Activated naive CD4-positive, alpha-beta T cell treated with anti-CD3 and anti-CD28 coated beads, Interleukin-2, amount 50 U/mL, for 24 hours (primary cell): ENCODE data around the gene PRKRA.

ENCODE experiments used
- H3K27ac Mint-ChIP-seq: one replicate; pipeline ENCODE4 v1.8.0; 2021; ENCODE audit warnings: mild to moderate bottlenecking, mixed read lengths
- H3K27me3 Mint-ChIP-seq: one replicate; pipeline ENCODE4 v1.8.0; 2021; ENCODE audit warnings: mixed read lengths
- H3K36me3 Mint-ChIP-seq: one replicate; pipeline ENCODE4 v1.8.0; 2021; ENCODE audit warnings: mixed read lengths
- H3K4me1 Mint-ChIP-seq: one replicate; pipeline ENCODE4 v1.8.0; 2021; ENCODE audit warnings: mixed read lengths
- H3K4me3 Mint-ChIP-seq: one replicate; pipeline ENCODE4 v1.8.0; 2021; ENCODE audit warnings: mild to moderate bottlenecking, mixed read lengths
- H3K9me3 Mint-ChIP-seq: one replicate; pipeline ENCODE4 v1.8.0; 2021; ENCODE audit warnings: mixed read lengths

PRKRA gene

DNA sequence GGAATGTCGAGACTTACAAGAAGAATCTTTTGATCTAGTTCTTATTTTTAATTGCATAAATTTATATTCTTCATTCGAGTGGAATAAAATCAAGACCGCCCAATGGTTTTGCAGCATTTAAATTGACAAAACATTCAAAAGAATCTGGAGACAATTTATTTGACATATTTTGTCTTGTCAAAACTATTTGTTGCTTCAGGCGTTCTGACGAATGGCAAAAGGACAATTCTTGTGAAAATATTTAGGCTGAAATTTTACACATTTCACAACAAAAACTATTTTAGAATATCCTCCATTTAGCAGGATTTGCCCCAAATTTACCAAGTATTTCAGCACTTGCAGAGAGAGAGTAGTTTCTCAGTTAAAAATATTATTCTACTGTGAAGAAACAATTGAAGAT, 41.7 kb downstream of the PRKRA start:
- H3K27me3 Mint-ChIP-seq: peaks cover 2% of the 10 kb centered on the region
- H3K4me3 Mint-ChIP-seq: no peak overlapping the region
- no peaks in the 10 kb centered on the region for H3K36me3 Mint-ChIP-seq
- no peaks in the 10 kb centered on the region for H3K9me3 Mint-ChIP-seq
- peaks cover 8% of the 10 kb centered on the region for H3K4me1 Mint-ChIP-seq
- no peak overlapping the region for H3K27ac Mint-ChIP-seq

DNA sequence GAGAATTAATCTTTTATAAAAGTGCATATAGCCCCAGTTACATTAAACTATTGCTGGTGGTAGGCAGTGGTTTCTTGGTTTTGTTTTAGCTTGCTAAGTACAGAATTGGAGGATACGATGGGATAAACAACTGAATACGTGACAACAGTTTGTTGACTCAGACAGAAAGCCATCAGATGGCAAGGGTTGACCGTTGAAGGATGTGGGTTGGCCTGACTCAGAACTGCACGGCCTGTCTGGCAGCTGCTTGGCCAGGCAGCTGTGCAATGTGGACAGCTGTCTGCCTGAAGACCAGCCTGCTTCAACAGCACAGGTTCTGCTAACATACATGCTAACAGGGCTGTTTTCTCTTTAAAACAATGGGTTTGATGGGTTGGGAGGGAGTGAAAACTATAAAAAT, 46.6 kb downstream of the PRKRA start:
- Mint-ChIP-seq H3K4me3 (no peak overlapping the region), H3K9me3 (no peaks in the 10 kb centered on the region), H3K27ac (no peak overlapping the region), H3K27me3 (peaks cover 3% of the 10 kb centered on the region), H3K4me1 (no peaks in the 10 kb centered on the region), H3K36me3 (no peaks in the 10 kb centered on the region)

DNA sequence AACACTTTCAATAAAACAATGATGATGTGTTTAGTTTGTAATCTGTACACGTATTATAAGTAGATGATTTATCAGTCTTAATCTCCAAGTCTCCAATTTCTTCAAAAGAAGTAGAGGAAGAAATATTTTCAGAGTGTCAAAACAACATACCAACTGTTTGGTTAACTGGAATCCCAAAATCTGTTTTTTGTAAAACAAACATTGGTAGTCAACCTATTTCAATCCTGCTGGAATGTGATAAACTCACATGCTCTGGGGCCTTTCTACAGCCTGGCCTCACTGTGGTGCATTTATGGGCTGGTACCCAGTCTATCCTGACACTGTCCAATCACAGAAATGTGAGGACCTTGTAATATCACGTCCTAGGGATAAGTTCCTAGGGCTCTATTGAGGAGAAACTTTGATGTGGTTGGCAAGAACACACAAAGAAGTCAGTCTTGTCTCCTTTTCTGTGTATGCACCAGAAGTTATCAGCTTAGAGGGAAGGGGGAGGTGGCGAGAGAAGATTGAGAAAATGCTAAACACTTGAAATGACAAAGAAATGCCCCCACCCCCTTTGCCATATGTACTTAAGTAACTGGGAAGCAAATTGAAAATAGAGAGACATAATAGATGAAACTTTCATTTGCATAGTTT, 47.2 kb downstream of the PRKRA start:
- no peak overlapping the region for H3K4me3 Mint-ChIP-seq
- H3K4me1 Mint-ChIP-seq: no peaks in the 10 kb centered on the region
- H3K27ac Mint-ChIP-seq: no peak overlapping the region

DNA sequence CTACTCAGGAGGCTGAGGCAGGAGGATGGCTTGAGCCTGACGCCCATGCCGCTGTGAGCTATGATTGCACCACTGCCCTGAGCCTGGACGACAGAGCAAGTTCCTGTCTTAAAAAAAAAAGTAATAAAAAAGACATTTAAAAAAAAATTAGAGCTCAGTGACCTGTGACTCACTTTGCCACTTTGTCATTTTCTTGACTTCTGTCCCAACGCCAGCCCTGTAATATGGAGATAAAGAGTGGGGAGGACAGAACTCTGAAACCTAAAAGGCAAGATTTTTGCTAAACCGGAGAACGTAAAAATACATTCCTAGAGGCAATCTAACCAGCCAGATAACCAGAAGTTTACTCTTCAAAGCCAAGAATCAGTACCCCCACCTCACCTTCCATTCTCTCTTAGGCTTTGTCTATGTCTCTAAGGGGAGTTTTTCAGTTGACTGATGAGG, 49.0 kb downstream of the PRKRA start:
- H3K36me3 Mint-ChIP-seq: no peaks in the 10 kb centered on the region
- H3K9me3 Mint-ChIP-seq: no peaks in the 10 kb centered on the region
- H3K27ac Mint-ChIP-seq: no peak overlapping the region
- no peaks in the 10 kb centered on the region for H3K4me1 Mint-ChIP-seq
- no peak overlapping the region for H3K4me3 Mint-ChIP-seq
- H3K27me3 Mint-ChIP-seq: peaks cover 3% of the 10 kb centered on the region

More for the DNA sequence above, 47.2 kb downstream of the PRKRA start:
- H3K36me3 Mint-ChIP-seq: no peaks in the 10 kb centered on the region
- H3K9me3 Mint-ChIP-seq: no peaks in the 10 kb centered on the region
- H3K27me3 Mint-ChIP-seq: peaks cover 3% of the 10 kb centered on the region

DNA sequence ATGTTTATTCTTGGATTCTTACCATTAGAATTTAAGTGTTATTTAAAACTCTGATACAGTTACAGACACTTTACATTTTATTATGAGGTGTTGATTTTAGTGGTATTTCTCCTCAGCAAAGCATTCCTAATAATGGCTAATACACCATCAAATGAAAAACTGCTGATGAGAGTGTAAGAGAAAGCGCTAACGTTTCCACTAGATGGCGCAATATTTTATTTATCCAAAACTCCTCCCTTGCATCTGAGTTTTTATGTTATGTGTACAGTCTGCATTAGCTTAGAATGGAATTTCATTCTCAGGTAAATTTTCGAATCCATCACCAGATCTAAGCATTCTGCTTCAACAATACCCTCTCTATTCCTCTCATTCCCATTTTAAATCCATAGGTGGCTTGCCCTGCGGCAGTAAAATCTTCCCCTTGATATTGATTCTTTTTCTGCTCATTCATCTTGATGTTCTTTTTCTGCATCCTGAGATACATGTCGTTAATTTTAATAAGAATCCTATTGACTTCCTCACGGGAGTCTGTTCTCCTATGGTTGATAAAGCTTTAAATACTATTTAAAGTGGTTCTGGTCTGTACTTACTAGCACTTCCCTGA, 53.9 kb downstream of the PRKRA start:
- no peak overlapping the region for H3K27ac Mint-ChIP-seq
- H3K4me3 Mint-ChIP-seq: no peak overlapping the region
- no peaks in the 10 kb centered on the region for H3K9me3 Mint-ChIP-seq
- no peaks in the 10 kb centered on the region for H3K36me3 Mint-ChIP-seq
- H3K27me3 Mint-ChIP-seq: peaks cover 2% of the 10 kb centered on the region
- no peaks in the 10 kb centered on the region for H3K4me1 Mint-ChIP-seq

DNA sequence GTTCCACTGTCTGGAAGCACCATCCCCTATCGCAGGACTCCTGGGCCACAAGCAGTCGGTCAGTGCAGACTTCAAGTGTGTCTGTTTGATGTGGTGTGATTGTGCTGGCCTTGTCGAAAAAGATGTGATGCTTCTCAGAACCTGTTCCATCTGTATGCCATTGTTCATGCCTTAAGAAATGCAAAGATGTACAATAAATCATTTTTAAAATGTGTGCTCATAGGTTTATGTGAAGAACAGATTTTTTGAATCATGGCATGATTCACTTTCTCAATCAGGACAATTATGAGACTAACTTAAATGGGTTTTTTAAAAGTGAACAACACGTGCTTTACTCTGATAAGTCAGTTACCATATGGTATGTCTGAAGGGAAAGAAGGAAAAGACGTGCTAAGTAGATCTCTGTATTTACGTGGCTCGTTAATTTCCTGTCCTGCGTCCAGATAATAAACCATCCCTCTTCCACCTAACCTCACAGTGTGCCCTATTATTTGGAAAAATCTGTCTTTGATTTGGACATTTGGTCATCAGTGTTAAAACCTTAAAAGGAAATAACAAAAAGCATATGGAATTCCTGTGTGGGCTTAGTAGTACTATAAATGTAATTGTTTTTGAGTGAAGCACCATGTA, 54.9 kb downstream of the PRKRA start:
- Mint-ChIP-seq H3K4me3 (no peak overlapping the region), H3K9me3 (no peaks in the 10 kb centered on the region), H3K36me3 (no peaks in the 10 kb centered on the region), H3K27ac (no peak overlapping the region), H3K27me3 (no peaks in the 10 kb centered on the region), H3K4me1 (no peaks in the 10 kb centered on the region)

DNA sequence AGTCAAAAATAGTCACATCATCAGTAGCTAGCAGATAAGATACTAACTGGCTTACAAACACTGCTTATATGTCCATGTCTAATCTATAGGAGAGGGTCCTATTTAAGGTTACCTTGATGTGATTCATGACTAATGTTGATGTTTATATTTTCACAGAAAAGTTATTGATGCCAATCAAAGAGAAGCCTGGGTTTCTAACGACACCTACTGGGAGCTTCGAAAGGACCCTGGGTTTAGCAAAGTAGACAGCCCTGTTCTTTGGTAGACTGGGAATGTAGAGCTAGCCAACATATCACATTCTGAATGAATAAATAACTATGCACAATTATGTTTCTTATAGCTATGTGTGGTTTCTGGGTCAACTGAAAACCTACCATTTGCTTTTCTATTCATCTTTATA, 55.7 kb downstream of the PRKRA start:
- H3K4me1 Mint-ChIP-seq: no peaks in the 10 kb centered on the region
- no peak overlapping the region for H3K4me3 Mint-ChIP-seq
- no peaks in the 10 kb centered on the region for H3K36me3 Mint-ChIP-seq
- H3K27ac Mint-ChIP-seq: no peak overlapping the region
- H3K9me3 Mint-ChIP-seq: no peaks in the 10 kb centered on the region
- H3K27me3 Mint-ChIP-seq: no peaks in the 10 kb centered on the region

DNA sequence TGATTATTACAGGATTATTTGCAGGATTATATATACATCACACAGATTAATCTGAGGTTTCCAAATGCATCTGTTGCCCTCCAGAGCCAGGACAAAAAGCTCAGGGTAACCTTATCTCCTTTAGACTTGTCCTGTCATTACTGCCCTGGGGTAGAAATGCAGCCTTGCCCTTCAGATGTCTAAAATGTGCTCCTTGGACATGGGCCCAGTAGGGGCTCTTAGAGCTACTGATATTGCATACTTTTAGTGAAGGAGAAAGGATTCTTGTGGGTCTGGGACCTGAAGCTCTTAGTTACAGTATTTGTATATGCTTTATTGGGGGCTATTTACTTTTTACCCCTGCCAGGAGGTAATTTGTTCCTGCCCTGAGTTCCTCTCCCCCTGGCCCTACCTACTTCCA, 56.1 kb downstream of the PRKRA start:
- Mint-ChIP-seq H3K27me3 (no peaks in the 10 kb centered on the region), H3K36me3 (no peaks in the 10 kb centered on the region), H3K27ac (no peak overlapping the region), H3K9me3 (no peaks in the 10 kb centered on the region), H3K4me3 (no peak overlapping the region), H3K4me1 (no peaks in the 10 kb centered on the region)

DNA sequence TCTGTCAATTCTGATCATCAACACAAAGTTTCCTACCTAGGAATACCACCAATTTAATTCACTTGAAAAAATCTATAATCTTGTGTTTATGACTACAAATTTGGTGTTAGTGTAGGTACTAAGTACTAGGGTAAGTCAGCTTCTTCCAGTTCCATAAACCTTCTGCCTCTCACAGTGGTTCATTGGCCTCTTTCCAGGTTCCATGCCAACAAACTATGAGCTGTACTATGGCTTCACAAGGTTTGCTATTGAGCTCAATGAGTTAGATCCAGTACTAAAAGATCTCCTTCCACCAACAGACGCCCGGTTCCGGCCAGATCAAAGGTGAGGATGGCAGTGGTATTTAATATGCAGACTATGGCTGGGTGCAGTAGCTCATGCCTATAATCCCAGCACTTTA, 58.8 kb downstream of the PRKRA start:
- Mint-ChIP-seq H3K27me3 (no peaks in the 10 kb centered on the region), H3K4me3 (no peak overlapping the region), H3K36me3 (no peaks in the 10 kb centered on the region), H3K9me3 (no peaks in the 10 kb centered on the region), H3K4me1 (peaks cover 1% of the 10 kb centered on the region), H3K27ac (no peak overlapping the region)

DNA sequence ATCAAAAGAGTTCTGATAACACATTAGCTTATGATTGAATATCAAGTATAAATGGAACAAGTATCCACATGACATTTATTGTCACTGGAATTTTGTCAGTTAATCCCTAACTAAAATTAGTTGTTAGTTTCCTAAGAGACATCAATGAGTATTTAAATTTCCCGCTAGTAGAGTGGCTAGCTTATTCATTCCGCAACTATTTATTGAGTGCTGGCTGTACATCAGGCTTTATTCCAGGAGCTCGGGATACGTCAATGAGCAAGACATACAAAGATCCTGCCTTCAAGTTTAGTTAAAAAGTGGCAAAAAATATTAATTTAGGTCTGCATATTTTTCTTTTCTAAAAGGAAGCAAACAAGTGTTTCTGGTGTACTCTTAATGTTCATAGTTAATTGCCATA, 59.3 kb downstream of the PRKRA start:
- Mint-ChIP-seq H3K4me3 (no peak overlapping the region), H3K27me3 (no peaks in the 10 kb centered on the region), H3K27ac (no peak overlapping the region)

DNA sequence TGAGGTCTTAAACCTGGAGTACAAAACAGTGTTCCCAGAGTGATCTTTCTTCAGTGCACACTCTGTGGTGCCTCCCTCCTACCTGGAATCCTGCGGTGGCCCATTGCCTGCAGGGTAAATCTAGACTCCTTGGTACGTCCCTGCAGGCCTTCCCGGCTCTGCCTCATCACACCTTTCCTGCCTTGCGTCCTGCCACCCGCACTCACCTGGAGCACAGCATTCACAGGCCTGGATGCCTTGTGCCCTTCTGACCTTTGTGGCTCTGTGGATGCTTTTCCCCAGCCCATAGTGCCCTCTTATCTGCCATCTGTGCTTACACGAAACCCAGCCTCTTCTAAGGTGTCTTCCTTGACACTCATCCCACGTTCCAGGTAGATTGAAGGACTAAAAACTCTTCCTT, 62.7 kb downstream of the PRKRA start:
- Mint-ChIP-seq H3K4me3 (no peak overlapping the region), H3K27ac (no peak overlapping the region), H3K27me3 (no peaks in the 10 kb centered on the region)

More for the DNA sequence above, 59.3 kb downstream of the PRKRA start:
- Mint-ChIP-seq H3K4me1 (peaks cover 3% of the 10 kb centered on the region), H3K9me3 (no peaks in the 10 kb centered on the region), H3K36me3 (no peaks in the 10 kb centered on the region)

DNA sequence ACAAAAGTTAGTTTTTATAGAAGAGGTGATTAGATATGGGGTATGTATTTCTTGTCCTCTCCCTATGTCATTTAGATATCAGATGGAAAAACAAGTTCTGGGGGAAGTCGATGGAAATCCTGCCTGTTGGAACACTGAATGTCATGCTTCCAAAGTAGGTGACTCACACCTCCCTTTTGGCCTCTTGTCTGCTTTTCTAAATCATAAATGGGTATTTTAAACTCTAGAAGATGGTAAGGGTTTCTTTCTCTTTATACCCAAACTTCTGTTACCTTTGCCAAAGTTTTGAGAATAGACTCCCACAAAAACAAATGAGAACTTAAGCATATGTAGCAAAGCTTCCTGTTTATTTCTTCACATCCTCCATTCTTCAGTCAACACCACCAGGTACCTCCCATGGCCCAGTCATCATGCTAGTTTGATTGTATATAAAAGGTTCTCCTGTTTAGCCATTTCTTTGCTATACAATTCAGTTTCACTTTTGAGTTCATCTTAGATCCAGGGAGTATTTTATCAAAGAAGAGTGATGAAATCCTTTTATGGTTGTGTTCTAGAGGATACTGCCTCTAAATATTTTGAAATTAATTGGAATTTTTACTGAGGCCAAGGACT, 63.9 kb downstream of the PRKRA start:
- no peak overlapping the region for H3K27ac Mint-ChIP-seq
- H3K36me3 Mint-ChIP-seq: no peaks in the 10 kb centered on the region
- H3K4me1 Mint-ChIP-seq: peaks cover 3% of the 10 kb centered on the region
- no peaks in the 10 kb centered on the region for H3K27me3 Mint-ChIP-seq
- no peak overlapping the region for H3K4me3 Mint-ChIP-seq
- no peaks in the 10 kb centered on the region for H3K9me3 Mint-ChIP-seq

More for the DNA sequence above, 62.7 kb downstream of the PRKRA start:
- H3K9me3 Mint-ChIP-seq: no peaks in the 10 kb centered on the region
- no peaks in the 10 kb centered on the region for H3K36me3 Mint-ChIP-seq
- peaks cover 3% of the 10 kb centered on the region for H3K4me1 Mint-ChIP-seq

DNA sequence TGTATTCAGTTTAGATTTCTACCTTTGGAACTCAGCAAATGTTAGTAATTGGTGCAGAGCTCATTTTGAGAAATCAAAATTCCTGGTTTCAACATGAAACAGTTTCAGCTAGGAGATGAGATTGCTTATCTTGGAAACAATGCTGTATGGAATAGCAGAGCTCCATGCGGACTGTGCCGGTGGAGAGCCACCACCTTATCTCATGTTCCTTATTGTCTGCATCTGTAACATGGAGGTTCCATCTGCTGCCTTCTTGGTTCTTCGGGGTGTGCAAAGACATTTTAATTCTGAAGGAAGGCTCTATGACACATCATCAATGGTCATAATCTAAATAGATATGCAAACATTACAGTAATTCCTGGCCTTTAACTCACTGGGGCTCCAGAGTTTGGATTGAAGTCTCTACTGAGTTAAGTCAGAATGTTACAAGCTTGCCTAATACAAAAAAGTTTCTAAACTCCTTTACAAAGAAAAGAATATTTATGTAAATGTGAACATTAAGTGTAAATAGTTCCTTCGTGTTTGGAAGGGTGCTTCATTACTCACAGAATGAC, 65.3 kb downstream of the PRKRA start:
- no peaks in the 10 kb centered on the region for H3K36me3 Mint-ChIP-seq
- no peak overlapping the region for H3K27ac Mint-ChIP-seq
- H3K4me1 Mint-ChIP-seq: peaks cover 3% of the 10 kb centered on the region
- no peaks in the 10 kb centered on the region for H3K27me3 Mint-ChIP-seq
- no peak overlapping the region for H3K4me3 Mint-ChIP-seq
- no peaks in the 10 kb centered on the region for H3K9me3 Mint-ChIP-seq

DNA sequence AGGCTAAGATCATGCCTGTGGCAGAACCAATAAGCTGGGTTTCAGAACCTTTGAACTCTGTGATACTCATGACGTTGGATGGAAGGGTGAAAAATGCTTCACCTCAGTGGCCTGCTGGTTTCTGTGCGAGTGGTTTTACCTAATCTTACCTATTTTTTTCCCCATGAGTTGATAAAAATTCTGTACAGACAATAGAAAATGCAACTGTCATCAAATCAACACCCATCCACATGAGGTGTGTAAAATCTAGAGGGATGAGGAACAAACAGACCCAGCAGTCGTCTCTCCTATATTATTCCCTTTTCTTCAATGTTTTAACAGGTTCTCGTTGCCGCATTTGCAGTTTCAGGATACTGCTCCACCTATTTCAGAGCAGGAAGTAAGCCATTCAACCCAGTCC, 67.3 kb downstream of the PRKRA start:
- Mint-ChIP-seq H3K27ac (no peak overlapping the region), H3K9me3 (no peaks in the 10 kb centered on the region), H3K4me3 (no peak overlapping the region), H3K27me3 (no peaks in the 10 kb centered on the region), H3K36me3 (no peaks in the 10 kb centered on the region), H3K4me1 (peaks cover 3% of the 10 kb centered on the region)
